MM.1S (cell line): ENCODE measurements around the gene SETDB2.

Experiments
- CTCF ChIP-seq: fragments of 300-600 bp; sonication (generic); IDR thresholded peaks from 2 replicates; pipeline ENCODE4 v1.5.1; 2016; ENCODE audit warnings: antibody characterized with exemption, low read length, mixed read lengths
- EZH2 ChIP-seq: fragments of 300-600 bp; sonication (generic); optimal IDR thresholded peaks from 2 replicates; pipeline ENCODE3; 2017; ENCODE audit warnings: low read depth, mild to moderate bottlenecking, antibody characterized with exemption, low read length, mixed read lengths
- EZH2phosphoT487 ChIP-seq: fragments of 300-600 bp; sonication (generic); IDR thresholded peaks from 2 replicates; pipeline ENCODE4 v1.6.1; 2018; ENCODE audit warnings: antibody characterized with exemption, low read length

- TF ChIP-seq CTCF (no peak), EZH2 (no peak), EZH2phosphoT487 (no peak)
Observed at GRCh38 chr13:49410006-49410405, 34.1 kb upstream of the SETDB2 start.
